ENCODE results near the gene ARL15. TPM values are rescaled to one million over a fixed set of nuclear protein-coding genes. Genes with fewer than 3 reads are reported as not detected.

ARL15 gene
- polyA plus RNA-seq, 1 of the 3 experiments (the other 2 are of a cell fraction): 6.4 TPM

- Histone ChIP-seq H3K27me3 (ENCODE audit: insufficient read depth) (no peaks in the 10 kb centered on the region), H3K9me2 (no peaks in the 10 kb centered on the region), H3K36me3 (replicated peaks in 1 of 2; ENCODE audit: control insufficient read depth in 1 of 2, insufficient read depth in 2 of 2, low read length in 1 of 2) (no peaks in the 10 kb centered on the region), H3K9ac (no peak overlapping the region), H3K79me2 (ENCODE audit: insufficient read depth) (no peaks in the 10 kb centered on the region), H2AFZ (ENCODE audit: low read depth) (no peak overlapping the region), H3K4me3 (ENCODE audit: low read depth in 2 of 2, low read length in 1 of 2) (no peak overlapping the region), H4K20me1 (ENCODE audit: insufficient read depth) (no peaks in the 10 kb centered on the region), H3K4me1 (ENCODE audit: control insufficient read depth in 1 of 2, insufficient read depth in 2 of 2, low read depth in 1 of 2, low read length in 1 of 2) (no peaks in the 10 kb centered on the region), H3K27ac (ENCODE audit: low read depth in 2 of 2, low read length in 1 of 2) (no peak overlapping the region), H3K9me3 (no peaks in the 10 kb centered on the region), H3F3A (replicated peaks; ENCODE audit: insufficient read depth) (no peaks in the 10 kb centered on the region), H3K4me2 (no peak overlapping the region)
- no peak for TF ChIP-seq RXRA (IDR thresholded peaks at IDR 0.05; ENCODE audit: borderline replicate concordance, low read depth)
- no peak for TF ChIP-seq NRF1 (IDR thresholded peaks at IDR 0.05; ENCODE audit: low read depth, low read length)
- no peak for TF ChIP-seq FOXM1 (IDR thresholded peaks at IDR 0.05; ENCODE audit: low read depth)
- TF ChIP-seq ELF1 (IDR thresholded peaks at IDR 0.05): no peak
- DNase-seq: no peak
- 94% methylated on average over 3 of the region's 3 CpGs for WGBS (ENCODE audit: low lambda C conversion rate)
- ChIA-PET CTCF (no interaction called here), POLR2A (no interaction called here)
Measured at GRCh38 chr5:53950621-53951020, 359.8 kb downstream of the ARL15 start.

- 94% methylated on average over 4 of the region's 4 CpGs for WGBS (ENCODE audit: low lambda C conversion rate)
- ChIA-PET CTCF (no interaction called here), POLR2A (no interaction called here)
- Histone ChIP-seq H3F3A (replicated peaks; ENCODE audit: insufficient read depth) (no peaks in the 10 kb centered on the region), H3K27ac (ENCODE audit: low read depth in 2 of 2, low read length in 1 of 2) (no peak overlapping the region), H3K9me2 (no peaks in the 10 kb centered on the region), H3K9ac (no peak overlapping the region), H3K36me3 (replicated peaks in 1 of 2; ENCODE audit: control insufficient read depth in 1 of 2, insufficient read depth in 2 of 2, low read length in 1 of 2) (no peaks in the 10 kb centered on the region), H2AFZ (ENCODE audit: low read depth) (no peak overlapping the region), H3K27me3 (ENCODE audit: insufficient read depth) (no peaks in the 10 kb centered on the region), H3K79me2 (ENCODE audit: insufficient read depth) (no peaks in the 10 kb centered on the region), H3K4me3 (ENCODE audit: low read depth in 2 of 2, low read length in 1 of 2) (no peak overlapping the region), H4K20me1 (ENCODE audit: insufficient read depth) (no peaks in the 10 kb centered on the region), H3K4me1 (ENCODE audit: control insufficient read depth in 1 of 2, insufficient read depth in 2 of 2, low read depth in 1 of 2, low read length in 1 of 2) (no peaks in the 10 kb centered on the region), H3K9me3 (no peaks in the 10 kb centered on the region), H3K4me2 (no peak overlapping the region)
- TF ChIP-seq ZBTB33 (IDR thresholded peaks at IDR 0.05; ENCODE audit: borderline replicate concordance, low read depth) (no peak), RXRA (IDR thresholded peaks at IDR 0.05; ENCODE audit: borderline replicate concordance, low read depth) (no peak), PBX3 (IDR thresholded peaks at IDR 0.05) (no peak), USF1 (IDR thresholded peaks at IDR 0.05; ENCODE audit: borderline replicate concordance, low read depth) (no peak)
- no peak for DNase-seq
Measured at GRCh38 chr5:53948598-53948997, 361.8 kb downstream of the ARL15 start.

Measured in SK-N-SH (cell line).